ENCODE results near the gene FAM171A1. TPM values are rescaled to one million over a fixed set of nuclear protein-coding genes. Genes with fewer than 3 reads are reported as not detected.

Gene FAM171A1
- total and polyA plus RNA-seq, 7 donors, result 4.3 to 29.0 (median 7.2) TPM

DNA sequence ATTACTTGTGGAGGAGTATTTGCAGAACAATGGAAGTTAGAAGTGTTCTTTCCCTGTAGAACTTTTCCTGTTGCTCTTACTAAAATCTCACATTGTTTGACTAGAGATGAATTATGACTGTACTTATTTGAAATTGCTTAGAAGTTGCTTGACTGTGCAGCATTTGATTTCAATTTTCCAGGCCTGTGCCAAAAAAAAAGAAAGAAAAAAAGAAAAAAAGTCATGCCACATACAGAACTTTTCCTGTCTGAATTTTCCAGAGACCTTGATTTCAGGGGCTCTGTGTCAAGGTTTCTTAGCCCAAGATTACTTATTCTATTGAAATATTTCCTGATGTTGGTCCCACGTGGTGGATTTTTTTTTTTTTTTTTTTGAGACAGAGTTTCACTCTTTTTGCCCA, 3.5 kb upstream of the FAM171A1 start:
- H3K27ac ChIP-seq, result peak overlapping the region in 1 of 4 donors; percentile 12
- H3K9me3 ChIP-seq, result no peaks in the 10 kb centered on the region
- H3K36me3 ChIP-seq, result no peaks in the 10 kb centered on the region
- TF ChIP-seq POLR2A (IDR thresholded peaks at IDR 0.05) (no peak), EP300 (IDR thresholded peaks at IDR 0.05) (no peak), POLR2AphosphoS5 (IDR thresholded peaks at IDR 0.05) (no peak)
- TF ChIP-seq, protein P1, sequence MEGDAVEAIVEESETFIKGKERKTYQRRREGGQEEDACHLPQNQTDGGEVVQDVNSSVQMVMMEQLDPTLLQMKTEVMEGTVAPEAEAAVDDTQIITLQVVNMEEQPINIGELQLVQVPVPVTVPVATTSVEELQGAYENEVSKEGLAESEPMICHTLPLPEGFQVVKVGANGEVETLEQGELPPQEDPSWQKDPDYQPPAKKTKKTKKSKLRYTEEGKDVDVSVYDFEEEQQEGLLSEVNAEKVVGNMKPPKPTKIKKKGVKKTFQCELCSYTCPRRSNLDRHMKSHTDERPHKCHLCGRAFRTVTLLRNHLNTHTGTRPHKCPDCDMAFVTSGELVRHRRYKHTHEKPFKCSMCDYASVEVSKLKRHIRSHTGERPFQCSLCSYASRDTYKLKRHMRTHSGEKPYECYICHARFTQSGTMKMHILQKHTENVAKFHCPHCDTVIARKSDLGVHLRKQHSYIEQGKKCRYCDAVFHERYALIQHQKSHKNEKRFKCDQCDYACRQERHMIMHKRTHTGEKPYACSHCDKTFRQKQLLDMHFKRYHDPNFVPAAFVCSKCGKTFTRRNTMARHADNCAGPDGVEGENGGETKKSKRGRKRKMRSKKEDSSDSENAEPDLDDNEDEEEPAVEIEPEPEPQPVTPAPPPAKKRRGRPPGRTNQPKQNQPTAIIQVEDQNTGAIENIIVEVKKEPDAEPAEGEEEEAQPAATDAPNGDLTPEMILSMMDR (IDR thresholded peaks at IDR 0.05), result no peak
- H3K4me1 ChIP-seq, result peaks cover 0 to 9% (median 5%) of the 10 kb centered on the region in 4 donors
- 12 to 22% methylated on average over 1 of the region's 1 CpG for WGBS, 2 donors
- intact Hi-C loops (cut with DNase I), result loop anchor here (5.0 kb wide), 1 partner anchor 537 kb away; the partner anchor contains the start of genes CDNF, HSPA14 and MSANTD7
- no peaks in the 10 kb centered on the region for H3K27me3 ChIP-seq
- DNase-seq, result no peak
- no peak overlapping the region for H3K4me3 ChIP-seq

DNA sequence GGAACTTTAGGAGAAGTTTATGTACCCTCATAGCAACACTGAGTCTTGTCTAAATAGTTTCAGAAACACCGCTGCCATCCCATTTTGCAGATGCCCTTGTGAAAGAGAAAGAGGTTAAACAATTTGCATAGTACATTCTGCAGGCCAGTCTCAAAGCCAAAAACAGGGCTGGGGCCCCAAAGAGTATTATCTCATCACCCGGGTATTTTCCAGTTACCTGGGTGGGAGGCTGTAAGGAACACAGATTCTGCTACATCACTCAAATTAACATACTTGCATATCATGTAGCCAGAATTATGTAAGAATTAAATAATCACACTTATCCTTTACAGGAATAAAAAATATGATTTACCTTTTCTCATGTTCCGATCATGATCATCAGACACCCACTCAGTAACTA, 3.1 kb upstream of the FAM171A1 start:
- 68 to 75% methylated on average over 3 of the region's 3 CpGs for WGBS, 2 donors

DNA sequence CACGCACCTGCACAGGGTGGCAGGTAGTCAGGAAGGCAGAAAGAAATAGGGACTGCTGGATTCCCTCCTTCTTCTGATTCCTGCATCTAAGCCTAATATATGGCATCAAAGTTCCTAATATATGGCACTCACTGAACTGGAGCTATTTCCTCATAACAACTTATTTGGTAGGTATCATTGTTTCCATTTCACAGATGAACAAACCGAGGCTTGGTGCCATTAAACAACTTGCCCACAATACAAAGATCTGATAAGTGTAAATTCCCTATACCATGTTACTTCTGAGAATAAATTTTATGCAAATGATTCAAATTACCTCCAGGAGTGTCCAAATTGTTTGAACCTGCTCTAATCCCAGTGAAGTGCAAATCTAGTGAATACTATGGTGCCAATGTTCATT, 2.1 kb upstream of the FAM171A1 start:
- peaks cover 0 to 17% (median 8%) of the 10 kb centered on the region in 4 donors for H3K4me1 ChIP-seq
- H3K4me3 ChIP-seq, result no peak overlapping the region
- H3K36me3 ChIP-seq, result no peaks in the 10 kb centered on the region
- no peak for DNase-seq
- no peaks in the 10 kb centered on the region for H3K9me3 ChIP-seq
- H3K27ac ChIP-seq, result no peak overlapping the region
- TF ChIP-seq, protein P1 (IDR thresholded peaks at IDR 0.05), result no peak
- no peak for TF ChIP-seq POLR2A (IDR thresholded peaks at IDR 0.05)
- no peak for TF ChIP-seq POLR2AphosphoS5 (IDR thresholded peaks at IDR 0.05)
- no peak for TF ChIP-seq EP300 (IDR thresholded peaks at IDR 0.05)
- no peaks in the 10 kb centered on the region for H3K27me3 ChIP-seq
- intact Hi-C loops (cut with DNase I), result loop anchor here (5.0 kb wide), 1 partner anchor 536 kb away; the partner anchor contains the start of genes CDNF, HSPA14 and MSANTD7
- WGBS, 2 donors, result 81 to 91% methylated on average over 2 of the region's 2 CpGs

More for the DNA sequence above, 3.1 kb upstream of the FAM171A1 start:
- Histone ChIP-seq H3K4me1 (peaks cover 0 to 12% (median 7%) of the 10 kb centered on the region in 4 donors), H3K36me3 (no peaks in the 10 kb centered on the region), H3K9me3 (no peaks in the 10 kb centered on the region), H3K27me3 (no peaks in the 10 kb centered on the region), H3K27ac (peak overlapping the region in 1 of 4 donors; percentile 12), H3K4me3 (no peak overlapping the region)
- DNase-seq, result no peak
- TF ChIP-seq POLR2AphosphoS5 (IDR thresholded peaks at IDR 0.05) (no peak), POLR2A (IDR thresholded peaks at IDR 0.05) (no peak), EP300 (IDR thresholded peaks at IDR 0.05) (no peak)
- TF ChIP-seq, protein P1 (IDR thresholded peaks at IDR 0.05), result no peak
- intact Hi-C loops (cut with DNase I), result loop anchor here (5.0 kb wide), 1 partner anchor 537 kb away; the partner anchor contains the start of genes CDNF, HSPA14 and MSANTD7

DNA sequence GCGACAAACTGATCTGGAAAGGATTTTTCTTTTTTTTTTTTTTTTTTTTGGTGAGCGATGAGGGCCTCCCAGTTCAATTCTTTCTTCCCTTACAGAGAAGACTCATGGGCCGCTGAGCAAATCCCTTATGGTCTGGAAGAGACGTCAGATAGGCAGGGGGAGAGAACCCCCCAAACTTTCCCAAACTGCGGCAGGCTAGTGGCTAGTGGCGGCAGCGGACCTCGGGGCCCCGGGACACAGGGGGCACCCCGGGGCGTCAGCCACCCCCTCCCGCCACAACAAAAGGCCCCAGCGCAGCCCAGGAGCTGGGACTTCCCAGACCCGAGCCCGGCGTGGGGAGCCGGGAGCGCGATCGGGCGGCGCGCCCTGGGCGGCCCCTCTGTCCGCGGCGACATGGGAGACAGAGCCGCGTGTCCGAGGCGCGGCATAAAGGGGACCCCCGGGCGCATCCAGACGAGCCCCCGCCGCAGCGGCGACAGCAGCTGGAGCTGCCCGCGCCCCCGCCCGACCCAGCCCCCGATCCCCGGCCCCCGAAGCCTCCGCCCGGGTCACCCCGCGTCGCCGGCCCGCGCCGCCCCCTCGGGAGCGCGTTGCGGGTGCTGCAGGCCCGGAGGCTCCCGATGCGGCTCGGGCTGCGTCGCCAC, 755 bp downstream of the FAM171A1 start:
- H3K27ac ChIP-seq, result peak overlapping the region; percentile 39 to 77 (median 74)

More for the DNA sequence above, 755 bp downstream of the FAM171A1 start:
- Histone ChIP-seq H3K36me3 (no peaks in the 10 kb centered on the region), H3K27me3 (no peaks in the 10 kb centered on the region), H3K9me3 (no peaks in the 10 kb centered on the region), H3K4me1 (peaks cover 0 to 17% (median 8%) of the 10 kb centered on the region in 4 donors), H3K4me3 (peak overlapping the region; percentile 55 to 86 (median 78))
- DNase-seq, result peak; percentile 70
- 1 to 2% methylated on average over 65 of the region's 65 CpGs for WGBS, 2 donors
- intact Hi-C loops (cut with DNase I), result loop anchor here (1.0 to 5.0 kb wide), 3 partner anchors 57 to 533 kb away; partner anchors contain the start of genes CDNF, HSPA14 and MSANTD7
- TF ChIP-seq, protein P1 (IDR thresholded peaks at IDR 0.05), result no peak
- TF ChIP-seq EP300 (IDR thresholded peaks at IDR 0.05) (no peak), POLR2AphosphoS5 (IDR thresholded peaks at IDR 0.05) (no peak), POLR2A (IDR thresholded peaks at IDR 0.05) (no peak)
